ENCODE data around the gene TSPAN9. TPM values are rescaled to one million over a fixed set of nuclear protein-coding genes. Genes with fewer than 3 reads are reported as not detected.

The TSPAN9 gene
- total and polyA plus RNA-seq, 2 of the 4 experiments (the other 2 are of a cell fraction): 17.7 to 39.1 TPM

DNA sequence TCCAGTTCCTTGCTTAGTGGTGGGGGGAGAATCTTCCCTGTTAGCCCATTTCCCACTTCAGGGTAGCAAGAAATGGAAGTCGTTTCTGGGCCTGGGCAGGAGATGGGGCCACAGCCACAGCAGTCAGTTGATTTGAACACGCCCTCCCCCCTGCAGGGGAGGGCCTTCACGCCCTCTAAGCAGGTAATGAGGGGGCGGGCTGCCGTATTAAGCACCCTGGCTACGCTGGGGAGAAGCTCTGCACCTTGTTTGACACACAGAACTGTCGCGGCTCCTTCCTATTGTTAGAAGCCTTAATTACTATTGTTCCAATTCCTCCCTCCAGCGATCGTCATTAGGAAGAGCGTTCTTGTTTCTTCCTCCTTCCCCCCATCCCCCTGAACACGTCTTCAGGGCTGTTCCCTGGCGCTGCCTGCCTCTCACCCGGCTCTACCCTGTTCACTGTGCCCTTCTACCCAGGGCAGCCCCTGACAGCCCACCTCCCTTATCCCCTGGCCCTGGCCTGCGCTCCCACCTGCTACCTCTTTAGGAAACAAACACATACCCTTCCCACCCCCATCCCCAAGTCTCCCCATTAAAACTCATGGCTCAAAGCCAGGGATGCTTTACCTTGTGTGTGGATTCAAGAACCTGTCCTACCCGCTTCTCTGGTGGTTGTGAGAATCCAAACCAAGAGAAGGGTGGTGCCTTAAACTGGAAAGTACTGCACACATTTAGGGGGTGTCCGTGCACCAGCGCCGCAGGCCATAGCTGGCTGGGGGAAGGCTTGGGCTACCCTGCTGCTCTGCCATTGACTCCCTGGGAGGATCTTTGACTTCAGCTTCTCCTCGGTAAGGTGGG, 137.6 kb downstream of the TSPAN9 start:
- H2BK5ac ChIP-seq (ENCODE audit: low read depth, low read length, poor library complexity, severe bottlenecking): no peak overlapping the region
- no peak overlapping the region for H3K27ac ChIP-seq (ENCODE audit: insufficient read depth, low read length)
- ChIA-PET POLR2A (ENCODE audit: unreplicated experiment) (interaction anchor here (0.5 kb wide), 1 partner anchor 949 kb away, joined by 8 read pairs; no protein-coding TSS in a partner anchor), CTCF (no interaction called here)
- H3K4me2 ChIP-seq (ENCODE audit: low read depth, low read length): no peak overlapping the region
- H3K36me3 ChIP-seq (ENCODE audit: control insufficient read depth, insufficient read depth, low read length): no peaks in the 10 kb centered on the region; the same call in 1 of the 2 replicates
- H2BK120ac ChIP-seq (ENCODE audit: low read depth, low read length): no peak overlapping the region
- H4K20me1 ChIP-seq (ENCODE audit: insufficient read depth, low read length): no peaks in the 10 kb centered on the region
- no peaks in the 10 kb centered on the region for H3K9me3 ChIP-seq (ENCODE audit: control insufficient read depth, insufficient read depth, low read length)
- H3K4me3 ChIP-seq (ENCODE audit: insufficient read depth, low read depth, low read length): no peak overlapping the region
- DNase-seq (no peak), ATAC-seq (ENCODE audit: low read depth) (no peak)
- no peak overlapping the region for H2AK9ac ChIP-seq (replicated peaks; ENCODE audit: low read depth, low read length, poor library complexity)
- H3K4me1 ChIP-seq (ENCODE audit: control insufficient read depth, insufficient read depth, low read length): peaks cover 21% of the 10 kb centered on the region
- no peak overlapping the region for H4K91ac ChIP-seq (ENCODE audit: insufficient read depth, low read depth, low read length)
- TF ChIP-seq NFE2L2 (IDR thresholded peaks at IDR 0.05; ENCODE audit: low read depth, low read length) (no peak), BHLHE40 (IDR thresholded peaks at IDR 0.05; ENCODE audit: low read depth, low read length) (no peak), FOS (IDR thresholded peaks at IDR 0.05; ENCODE audit: low read depth, low read length) (no peak), SMC3 (IDR thresholded peaks at IDR 0.05; ENCODE audit: low read depth, low read length) (no peak), MAZ (IDR thresholded peaks at IDR 0.05; ENCODE audit: borderline replicate concordance, low read depth, low read length) (no peak)
- H3K9me1 ChIP-seq (ENCODE audit: insufficient read depth, low read length): peaks cover 19% of the 10 kb centered on the region
- no peak overlapping the region for H3K18ac ChIP-seq (ENCODE audit: low read depth, low read length)
- H3K9ac ChIP-seq (ENCODE audit: low read depth, low read length): no peak overlapping the region
- intact Hi-C loops (cut with micrococcal nuclease) (loop anchor here (5.0 kb wide), 1 partner anchor 77 kb away; no protein-coding TSS in a partner anchor), in situ Hi-C loops (cut with MboI; ENCODE audit: low sequenced_read_pairs) (no loop called here), dilution Hi-C loops (cut with HindIII; ENCODE audit: low sequenced_read_pairs, unreplicated experiment) (no loop called here)
- H3K23ac ChIP-seq (ENCODE audit: low read depth, low read length): no peak overlapping the region
- 0 out of 2 replicates have a peak overlapping the region, but pooled peaks have one; percentile 16 for H2AK5ac ChIP-seq (ENCODE audit: low read depth, low read length)
- BruUV-seq (replicated peaks): no TSS peak
- WGBS, 2 experiments (ENCODE audit: extremely low coverage in 2 of 2, insufficient read length in 1 of 2): 80% methylated on average over 5 of the region's 20 CpGs; no CpG with 5 or more reads in 1 of the 2 experiments
- H3K4ac ChIP-seq (ENCODE audit: low read depth, low read length): no peak overlapping the region
- H4K5ac ChIP-seq (ENCODE audit: low read depth, low read length): no peak overlapping the region
- H3K56ac ChIP-seq (ENCODE audit: extremely low read depth, insufficient read depth, low read length): no peak overlapping the region
- peaks cover 0 to 15% of the 10 kb centered on the region in 2 experiments; a peak in 2 of 4 replicates for H3K79me1 ChIP-seq (ENCODE audit: low read depth in 1 of 2, low read length in 2 of 2)
- H3K14ac ChIP-seq (replicated peaks; ENCODE audit: low read depth, low read length): no peak overlapping the region
- H2BK20ac ChIP-seq (ENCODE audit: low read depth, low read length): no peak overlapping the region
- no peak overlapping the region for H4K8ac ChIP-seq (ENCODE audit: low read depth in 2 of 2, low read length in 2 of 2)
- H2AFZ ChIP-seq (replicated peaks; ENCODE audit: low read length, poor library complexity): no peak overlapping the region
- H3K27me3 ChIP-seq (ENCODE audit: control insufficient read depth, insufficient read depth, low read length): no peaks in the 10 kb centered on the region
- no peak overlapping the region for H2BK15ac ChIP-seq (ENCODE audit: low read depth, low read length)
